NCI-H524 (cell line): Measurements from ENCODE around the gene GBF1.
A peak's percentile ranks its signal among the peaks of the same experiment; 100 is the strongest.

Source experiments
- DNase-seq, 2 experiments: peaks; one replicate each; lab custom pipeline; 2025; lab: John Stamatoyannopoulos, UW

The GBF1 gene

GRCh38 chr10:102424145-102424544 is 178.8 kb downstream of the GBF1 start:
- DNase-seq: no peak

GRCh38 chr10:102424916-102425315 is 179.6 kb downstream of the GBF1 start:
- no peak for DNase-seq

GRCh38 chr10:102425444-102425843 is 180.1 kb downstream of the GBF1 start:
- DNase-seq: no peak

GRCh38 chr10:102426803-102427287 is 181.5 kb downstream of the GBF1 start:
- DNase-seq: no peak

- no peak for DNase-seq
These were observed 184.1 kb downstream of the GBF1 start for GRCh38 chr10:102429468-102429867.

GRCh38 chr10:102431452-102432124 is 186.3 kb downstream of the GBF1 start:
- peak in 1 of 2 experiments; percentile 36 for DNase-seq
